ENCODE measurements around the gene KRI1.

DNA sequence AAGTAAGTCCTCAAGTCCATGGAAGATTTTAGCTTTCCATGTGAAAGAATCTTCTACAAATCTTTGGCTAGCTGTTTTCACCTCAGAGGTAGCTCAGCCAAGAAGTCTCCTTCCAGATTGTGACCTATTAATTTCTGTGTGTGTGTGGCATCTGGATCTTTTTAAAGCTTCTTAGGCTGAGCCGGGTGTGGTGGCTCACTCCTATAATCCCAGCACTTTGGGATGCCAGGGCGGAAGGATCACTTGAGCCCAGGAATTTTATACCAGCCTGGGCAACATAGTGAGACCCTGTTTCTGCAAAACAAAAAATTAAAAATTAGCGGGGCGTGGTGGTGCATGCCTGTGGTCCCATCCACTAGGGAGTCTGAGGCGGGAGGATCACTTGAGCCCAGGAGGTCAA is 46.1 kb upstream of the KRI1 start:
- TF ChIP-seq CTCF (IDR thresholded peaks at IDR 0.05) (no peak), POLR2A (IDR thresholded peaks at IDR 0.05) (no peak), POLR2AphosphoS5 (IDR thresholded peaks at IDR 0.05; ENCODE audit: insufficient read depth in 1 of 2, low read depth in 1 of 2) (no peak)
